Fibroblast of the aortic adventitia (primary cell): Measurements from ENCODE around the gene PNMA6A. TPM values are rescaled to one million over a fixed set of nuclear protein-coding genes. Genes with fewer than 3 reads are reported as not detected.
"Not testable (repeated sequence)": the region's sequence is repeated elsewhere in the genome, so short reads cannot be mapped to it uniquely, and the experiment has no call there.

Experiments
- DNase-seq: peaks from one replicate; pipeline ENCODE4 v3.0.0-alpha.2; 2010; ENCODE audit warnings: low read depth
- H3K4me3 ChIP-seq: 2 replicates; pipeline ENCODE4 v1.5.1; 2011; ENCODE audit warnings: low read depth, mild to moderate bottlenecking, control low read depth, low read length, moderate library complexity
- small RNA-seq: library from RNA; depleted of rRNA; stranded (forward); fragments of <200 nt; gene quantifications from one replicate; pipeline ENCODE3, GENCODE V24; 2012
- total RNA-seq: library from RNA; depleted of rRNA; stranded (reverse); fragments of >200 nt; gene quantifications from 2 replicates; pipeline ENCODE4 v1.2.3, GENCODE V29; 2012; ENCODE audit warnings: low replicate concordance
- TF ChIP-seq, protein P1 (sequence below): IDR thresholded peaks from 2 replicates; pipeline ENCODE4 v1.5.1; 2011; ENCODE audit warnings: mild to moderate bottlenecking, low read length, control low read depth, inconsistent platforms; ENCODE audit not compliant: insufficient read depth

PNMA6A gene
- total RNA-seq, 1 donor = 1.3 TPM

DNA sequence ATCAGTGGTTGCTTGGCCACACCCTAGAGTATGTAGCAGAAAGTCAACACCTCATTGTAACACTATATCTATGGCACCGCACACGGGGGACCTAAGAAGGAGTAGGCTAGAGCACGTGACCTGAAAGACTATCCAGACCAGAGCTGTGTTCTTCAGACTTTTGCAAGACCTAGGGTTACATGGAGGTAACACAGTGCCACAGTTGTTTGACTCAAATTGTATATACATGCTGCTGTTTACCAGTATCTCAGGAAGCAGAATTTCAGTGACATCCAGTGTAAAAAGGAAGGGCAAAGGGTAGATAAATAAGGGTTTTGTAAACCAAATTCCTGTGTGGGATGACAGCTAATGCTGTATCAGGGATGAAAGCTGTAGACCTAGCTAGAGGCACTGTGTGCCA is 30.2 kb downstream of the PNMA6A start:
- no peak for DNase-seq
- no peak overlapping the region for H3K4me3 ChIP-seq
- TF ChIP-seq, protein P1, sequence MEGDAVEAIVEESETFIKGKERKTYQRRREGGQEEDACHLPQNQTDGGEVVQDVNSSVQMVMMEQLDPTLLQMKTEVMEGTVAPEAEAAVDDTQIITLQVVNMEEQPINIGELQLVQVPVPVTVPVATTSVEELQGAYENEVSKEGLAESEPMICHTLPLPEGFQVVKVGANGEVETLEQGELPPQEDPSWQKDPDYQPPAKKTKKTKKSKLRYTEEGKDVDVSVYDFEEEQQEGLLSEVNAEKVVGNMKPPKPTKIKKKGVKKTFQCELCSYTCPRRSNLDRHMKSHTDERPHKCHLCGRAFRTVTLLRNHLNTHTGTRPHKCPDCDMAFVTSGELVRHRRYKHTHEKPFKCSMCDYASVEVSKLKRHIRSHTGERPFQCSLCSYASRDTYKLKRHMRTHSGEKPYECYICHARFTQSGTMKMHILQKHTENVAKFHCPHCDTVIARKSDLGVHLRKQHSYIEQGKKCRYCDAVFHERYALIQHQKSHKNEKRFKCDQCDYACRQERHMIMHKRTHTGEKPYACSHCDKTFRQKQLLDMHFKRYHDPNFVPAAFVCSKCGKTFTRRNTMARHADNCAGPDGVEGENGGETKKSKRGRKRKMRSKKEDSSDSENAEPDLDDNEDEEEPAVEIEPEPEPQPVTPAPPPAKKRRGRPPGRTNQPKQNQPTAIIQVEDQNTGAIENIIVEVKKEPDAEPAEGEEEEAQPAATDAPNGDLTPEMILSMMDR = no peak

DNA sequence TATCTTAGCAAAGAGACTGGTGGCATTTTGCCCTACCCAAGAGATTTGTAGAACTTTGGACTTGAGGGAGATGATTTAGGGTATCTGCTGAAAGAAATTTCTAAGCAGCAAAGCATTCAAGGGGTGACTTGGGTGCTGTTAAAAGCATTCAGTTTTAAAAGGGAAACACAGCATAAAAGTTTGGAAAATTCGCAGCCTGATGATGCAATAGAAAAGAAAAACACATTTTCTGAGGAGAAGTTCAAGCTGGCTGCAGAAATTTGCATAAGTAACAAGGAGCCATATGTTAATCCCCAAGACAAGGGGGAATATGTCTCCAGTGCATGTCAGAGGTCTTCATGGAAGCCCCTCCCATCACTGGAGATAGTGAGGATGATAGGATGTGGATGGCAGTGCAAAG is 32.7 kb downstream of the PNMA6A start:
- not testable (repeated sequence) for DNase-seq, H3K4me3 ChIP-seq

DNA sequence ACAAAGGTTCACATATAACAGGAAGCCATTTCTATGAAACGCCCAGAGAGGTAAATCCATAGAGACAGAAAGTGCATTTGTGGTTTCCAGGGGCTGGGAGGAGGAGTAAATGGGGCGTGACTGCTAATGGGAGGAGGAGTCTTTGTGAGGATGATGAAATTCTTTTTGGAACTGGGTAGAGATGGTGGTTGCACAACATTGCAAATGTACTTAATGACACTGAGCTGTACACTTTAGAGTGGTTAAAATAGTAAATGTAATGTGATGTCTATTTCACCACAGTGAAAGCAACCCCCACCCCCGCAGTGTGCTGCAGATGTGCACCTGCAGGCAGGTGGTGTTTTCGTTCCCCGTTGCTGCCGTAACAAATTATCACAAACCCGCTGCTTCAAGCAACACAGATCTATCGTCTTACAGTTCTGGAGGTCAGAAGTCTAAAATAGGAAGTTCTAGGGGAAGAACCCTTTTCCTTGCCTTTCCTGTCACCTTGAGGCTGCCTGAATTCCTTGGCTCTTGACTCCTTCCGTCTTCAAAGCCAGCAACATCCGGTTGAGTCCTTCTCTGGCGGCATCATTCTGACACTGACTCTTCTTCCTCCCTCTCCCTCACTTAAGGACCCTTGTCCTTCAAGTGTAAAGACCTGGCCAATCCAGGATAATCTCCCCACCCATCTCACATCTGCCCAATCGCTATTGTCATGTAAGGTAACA is 34.0 kb downstream of the PNMA6A start:
- DNase-seq, H3K4me3 ChIP-seq: not testable (repeated sequence)

DNA sequence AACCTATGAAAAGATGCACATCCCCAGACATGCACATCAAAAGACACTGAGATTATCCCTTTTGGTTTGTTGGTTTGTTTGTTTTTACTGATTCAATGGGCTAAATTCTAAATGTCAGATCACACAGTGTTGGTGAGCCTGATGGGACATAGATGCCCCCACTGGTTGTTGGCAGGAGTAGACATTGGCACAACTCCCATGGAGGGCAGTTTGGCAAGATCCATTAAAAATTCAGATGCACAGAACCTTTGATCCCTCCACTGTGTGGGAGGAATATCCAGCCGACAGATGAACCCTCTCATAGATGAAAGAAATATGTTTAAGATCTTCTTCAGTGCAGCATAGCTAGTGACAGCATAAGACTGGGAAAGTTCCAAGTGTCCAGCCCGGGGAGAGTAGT is 38.5 kb downstream of the PNMA6A start:
- H3K4me3 ChIP-seq = not testable (repeated sequence)

DNA sequence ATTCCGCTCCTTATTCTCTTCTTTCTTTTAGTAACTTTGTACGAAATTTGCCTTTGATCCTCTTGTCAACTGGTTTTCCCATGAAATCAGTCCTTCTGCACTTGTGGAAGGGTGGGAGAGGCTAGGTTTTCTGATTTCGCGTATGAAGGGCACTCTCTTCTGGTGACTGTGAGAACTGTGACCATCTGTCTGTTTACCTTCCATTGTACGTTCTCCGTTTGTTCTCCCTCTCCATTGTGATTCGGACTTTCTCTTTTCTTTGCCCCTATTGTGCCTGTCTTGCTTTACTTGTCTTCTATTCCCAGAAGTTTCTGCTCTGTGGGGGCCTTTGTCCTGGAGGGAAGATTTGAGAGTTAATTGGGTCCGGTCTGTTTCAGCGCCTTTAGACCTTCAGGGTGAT is 41.6 kb downstream of the PNMA6A start:
- not testable (repeated sequence) for DNase-seq, H3K4me3 ChIP-seq

More for the DNA sequence above, 38.5 kb downstream of the PNMA6A start:
- not testable (repeated sequence) for DNase-seq

DNA sequence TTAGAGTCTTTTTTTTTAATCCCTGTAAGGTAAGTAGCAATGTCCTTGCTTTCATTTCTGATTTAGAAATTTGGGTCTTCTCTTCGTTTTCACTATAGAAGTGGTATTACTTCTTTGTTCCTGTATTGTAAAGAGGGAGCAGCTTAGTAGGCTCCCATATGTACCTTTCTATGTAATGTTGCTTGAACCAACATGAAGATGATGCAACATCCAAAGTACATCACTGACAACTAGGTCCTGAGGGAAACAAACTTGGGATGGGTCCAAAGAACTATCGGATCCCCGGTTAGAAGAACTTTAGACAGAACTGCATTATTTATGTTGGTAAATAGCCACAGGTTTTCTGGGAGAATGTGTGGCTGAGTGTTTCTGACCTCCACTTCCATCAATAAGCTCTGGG is 45.5 kb downstream of the PNMA6A start:
- not testable (repeated sequence) for H3K4me3 ChIP-seq, DNase-seq

DNA sequence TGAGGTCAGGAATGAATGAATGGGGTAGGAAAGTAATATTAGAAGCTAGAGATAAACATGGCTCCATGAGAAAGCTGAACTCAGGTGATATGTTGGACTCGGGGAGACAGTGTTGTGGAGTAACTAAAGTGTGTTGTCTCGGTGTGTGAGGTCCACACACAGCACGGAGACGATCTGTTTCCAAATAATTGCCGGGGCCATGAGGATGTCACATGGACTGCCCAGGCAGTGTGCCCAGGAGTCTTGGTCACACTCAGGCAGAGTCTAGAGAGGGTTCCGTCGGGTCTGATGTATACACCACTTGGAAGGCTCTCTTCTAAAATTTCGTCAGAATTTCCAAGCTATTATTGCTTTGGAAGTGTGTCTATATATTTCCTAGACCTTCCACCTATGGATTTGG is 48.0 kb downstream of the PNMA6A start:
- H3K4me3 ChIP-seq, DNase-seq: not testable (repeated sequence)

DNA sequence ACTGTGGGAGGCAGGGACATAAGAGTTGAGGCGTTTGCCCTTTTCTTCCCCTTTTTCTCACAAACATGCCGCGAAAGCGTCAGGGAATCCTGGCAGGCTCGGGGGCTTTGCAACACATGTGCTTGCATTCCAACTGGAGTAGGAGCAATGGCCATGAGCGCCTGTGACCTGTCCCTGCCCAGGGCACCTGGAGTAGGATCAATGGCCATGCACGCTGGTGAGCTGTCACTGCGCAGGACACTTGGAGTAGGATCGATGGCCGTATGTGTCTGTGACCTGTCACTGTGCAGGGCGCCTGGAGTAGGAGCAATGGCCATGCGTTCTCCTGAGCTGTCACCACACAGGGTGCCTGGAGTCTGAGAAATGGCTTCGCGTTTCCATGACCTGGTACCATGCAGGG is 51.2 kb downstream of the PNMA6A start:
- not testable (repeated sequence) for H3K4me3 ChIP-seq, DNase-seq

Small RNAs within 50 kb of the gene (small RNA-seq; reads per million reads assigned to genes)
- not detected for gene AC243428.1

Other genes with a start within 250 kb of the PNMA6A start
- gene CETN2, start 241.7 kb upstream of the PNMA6A start, total RNA-seq = 65.7 and 209 TPM in 2 replicates
- 8.8 and 11.7 TPM in 2 replicates for gene NSDHL, start 241.4 kb upstream of the PNMA6A start, total RNA-seq
- 1.1 and 4.7 TPM in 2 replicates for gene ZNF185, start 174.4 kb upstream of the PNMA6A start, total RNA-seq
- gene PNMA5, start 78.3 kb upstream of the PNMA6A start, total RNA-seq = not detected in 2 replicates
- under 0.01 TPM in 1 of 2 replicates, not detected in the other for gene PNMA3, start 16.0 kb upstream of the PNMA6A start, total RNA-seq
- not detected in 2 replicates for gene MAGEA1, start 106.8 kb downstream of the PNMA6A start, total RNA-seq
- gene PNMA6F, start 249.3 kb downstream of the PNMA6A start, total RNA-seq = not detected in 2 replicates